HepG2 (cell line): ENCODE measurements around the gene CNNM2. TPM values are rescaled to one million over a fixed set of nuclear protein-coding genes. Genes with fewer than 3 reads are reported as not detected.

Source experiments
- ATAD3A ChIP-seq: sonication (generic); formaldehyde crosslinking; IDR thresholded peaks from 2 replicates; pipeline ENCODE4 v1.4.0; 2020; ENCODE audit warnings: missing genetic modification reagents
- ETV5 ChIP-seq: IDR thresholded peaks from 2 replicates; pipeline ENCODE4 v1.6.1; 2018; ENCODE audit warnings: missing biosample characterization, missing genetic modification reagents, inconsistent platforms, borderline replicate concordance
- HCFC1 ChIP-seq: fragments of 150-350 bp; IDR thresholded peaks from 2 replicates; pipeline ENCODE4 v1.6.1; 2014; ENCODE audit warnings: low read depth, low read length
- HMGXB3 ChIP-seq: sonication (generic); formaldehyde crosslinking; IDR thresholded peaks from 2 replicates; pipeline ENCODE4 v1.4.0; 2020; ENCODE audit warnings: missing genetic modification reagents, borderline replicate concordance
- KLF15 ChIP-seq: sonication (generic); formaldehyde crosslinking; IDR thresholded peaks from 2 replicates; pipeline ENCODE4 v1.8.1; 2023; ENCODE audit warnings: borderline replicate concordance, mild to moderate bottlenecking, inconsistent platforms, missing genetic modification reagents, mixed read lengths
- MED13 ChIP-seq: sonication (generic); formaldehyde crosslinking; IDR thresholded peaks from 2 replicates; pipeline ENCODE4 v1.5.0; 2020; ENCODE audit warnings: missing genetic modification reagents
- MLX ChIP-seq: IDR thresholded peaks from 2 replicates; pipeline ENCODE4 v1.6.1; 2016
- RERE ChIP-seq: IDR thresholded peaks from 2 replicates; pipeline ENCODE4 v1.6.1; 2016; ENCODE audit warnings: low read depth, missing genetic modification reagents, missing compliant biosample characterization
- RNF219 ChIP-seq: sonication (generic); formaldehyde crosslinking; IDR thresholded peaks from 2 replicates; pipeline ENCODE4 v1.5.0; 2020; ENCODE audit warnings: mild to moderate bottlenecking, missing genetic modification reagents
- SOX13 ChIP-seq, 3 experiments: fragments of 450-650 bp in 1 of 3; sonication (generic) in 1 of 3; formaldehyde crosslinking in 1 of 3; IDR thresholded peaks in 2 of 3; conservative IDR thresholded peaks in 1 of 3; 2 replicates each; pipeline versions ENCODE4 v1.5.0 to v1.6.1; 2016 to 2020; ENCODE audit warnings: antibody characterized with exemption in 1 of 3, mild to moderate bottlenecking in 1 of 3, missing compliant biosample characterization in 1 of 3, missing genetic modification reagents in 1 of 3, moderate library complexity in 1 of 3
- ZNF430 ChIP-seq: sonication (generic); formaldehyde crosslinking; IDR thresholded peaks from 2 replicates; pipeline ENCODE4 v1.9.0; 2021; ENCODE audit warnings: mild to moderate bottlenecking, missing genetic modification reagents
- ZNF432 ChIP-seq: sonication (generic); formaldehyde crosslinking; IDR thresholded peaks from 2 replicates; pipeline ENCODE4 v1.5.0; 2020; ENCODE audit warnings: missing genetic modification reagents, mild to moderate bottlenecking, borderline replicate concordance
- ZNF441 ChIP-seq: sonication (generic); formaldehyde crosslinking; IDR thresholded peaks from 2 replicates; pipeline ENCODE4 v1.7.0; 2021; ENCODE audit warnings: missing genetic modification reagents, borderline replicate concordance
- ZNF644 ChIP-seq: IDR thresholded peaks from 2 replicates; pipeline ENCODE4 v1.6.1; 2016; ENCODE audit warnings: low read depth
- polyA plus RNA-seq, 8 experiments: library from polyadenylated mRNA; depleted of rRNA in 3 of 8; stranded (reverse) in 7 of 8; unstranded in 1 of 8; fragments of >200 nt; fragmentation: Illumina TruSeq in 4 of 8; extraction: Trizol in 4 of 8; gene quantifications; 2 replicates each; pipeline versions ENCODE4 v1.2.1 to v1.2.3, GENCODE V29; 2011 to 2016; ENCODE audit warnings: low read depth in 4 of 8, missing spikeins in 1 of 8, mixed read lengths in 1 of 8; ENCODE audit not compliant: insufficient read depth in 1 of 8
- total RNA-seq, 5 experiments: library from RNA; depleted of rRNA; stranded (reverse); fragments of >200 nt; fragmentation: Illumina TruSeq; extraction: Trizol; gene quantifications; 2 replicates each; pipeline ENCODE4 v1.2.3, GENCODE V29; 2016; ENCODE audit warnings: low read depth in 1 of 5

Gene CNNM2
- total and polyA plus RNA-seq, 2 of the 13 experiments (the other 11 are each of a cell fraction or from before 2014, with no cell fraction given): 7.1 to 9.0 TPM

GRCh38 chr10:102869258-102870198, 48.6 kb upstream of the CNNM2 start, which contains the start of gene AS3MT (continued):
- 0 out of 2 replicates have a peak, but pooled peaks have one; percentile 18 for TF ChIP-seq HMGXB3 (CRISPR knock-in tag)
- 0 out of 2 replicates have a peak, but pooled peaks have one; percentile 39 for TF ChIP-seq RNF219 (CRISPR knock-in tag)
- TF ChIP-seq ZNF441 (CRISPR knock-in tag): no peak; the same call in 1 of the 2 replicates
- no peak for TF ChIP-seq ATAD3A
- TF ChIP-seq MED13 (CRISPR knock-in tag): no peak
- no peak for TF ChIP-seq ZNF644
- no peak for TF ChIP-seq SOX13 (IDR thresholded peaks at IDR 0.05)
- TF ChIP-seq SOX13 (CRISPR knock-in tag; conservative IDR thresholded peaks at IDR 0.05 in 1 of 2, IDR thresholded peaks at IDR 0.05 in 1 of 2): no peak
- TF ChIP-seq ETV5 (CRISPR knock-in tag): peak; percentile 29; the same call in 1 of the 2 replicates
- TF ChIP-seq KLF15 (CRISPR knock-in tag): peak; percentile 80; the same call in 1 of the 2 replicates
- 0 out of 2 replicates have a peak, but pooled peaks have one; percentile 2 for TF ChIP-seq RERE (CRISPR knock-in tag)
- peak; percentile 52; the same call in 1 of the 2 replicates for TF ChIP-seq MLX (CRISPR knock-in tag)
- TF ChIP-seq ZNF432 (CRISPR knock-in tag): no peak
- peak; percentile 70; the same call in 1 of the 2 replicates for TF ChIP-seq ZNF430 (CRISPR knock-in tag)
- TF ChIP-seq HCFC1: no peak
